ENCODE results near the gene CLNK. TPM values are rescaled to one million over a fixed set of nuclear protein-coding genes. Genes with fewer than 3 reads are reported as not detected.

The CLNK gene
- total and polyA plus RNA-seq, 8 donors, result 0.08 to 2.7 (median 0.72) TPM; not detected in 4

- Histone ChIP-seq H3K27me3 (no peaks in the 10 kb centered on the region), H3K4me3 (no peak overlapping the region), H3K4me1 (peaks cover 0 to 12% (median 0%) of the 10 kb centered on the region in 4 donors), H3K27ac (no peak overlapping the region), H3K9me3 (no peaks in the 10 kb centered on the region), H3K36me3 (no peaks in the 10 kb centered on the region)
- DNase-seq, result no peak
- WGBS, 5 donors, result 17 to 47% (median 32%) methylated on average over 1 of the region's 1 CpG
- intact Hi-C loops (cut with DNase I; ENCODE audit: low total_unique reads), result no loop called here
- TF ChIP-seq EP300 (IDR thresholded peaks at IDR 0.05) (no peak), POLR2A (IDR thresholded peaks at IDR 0.05) (no peak), POLR2AphosphoS5 (IDR thresholded peaks at IDR 0.05) (no peak)
- TF ChIP-seq, protein P1, sequence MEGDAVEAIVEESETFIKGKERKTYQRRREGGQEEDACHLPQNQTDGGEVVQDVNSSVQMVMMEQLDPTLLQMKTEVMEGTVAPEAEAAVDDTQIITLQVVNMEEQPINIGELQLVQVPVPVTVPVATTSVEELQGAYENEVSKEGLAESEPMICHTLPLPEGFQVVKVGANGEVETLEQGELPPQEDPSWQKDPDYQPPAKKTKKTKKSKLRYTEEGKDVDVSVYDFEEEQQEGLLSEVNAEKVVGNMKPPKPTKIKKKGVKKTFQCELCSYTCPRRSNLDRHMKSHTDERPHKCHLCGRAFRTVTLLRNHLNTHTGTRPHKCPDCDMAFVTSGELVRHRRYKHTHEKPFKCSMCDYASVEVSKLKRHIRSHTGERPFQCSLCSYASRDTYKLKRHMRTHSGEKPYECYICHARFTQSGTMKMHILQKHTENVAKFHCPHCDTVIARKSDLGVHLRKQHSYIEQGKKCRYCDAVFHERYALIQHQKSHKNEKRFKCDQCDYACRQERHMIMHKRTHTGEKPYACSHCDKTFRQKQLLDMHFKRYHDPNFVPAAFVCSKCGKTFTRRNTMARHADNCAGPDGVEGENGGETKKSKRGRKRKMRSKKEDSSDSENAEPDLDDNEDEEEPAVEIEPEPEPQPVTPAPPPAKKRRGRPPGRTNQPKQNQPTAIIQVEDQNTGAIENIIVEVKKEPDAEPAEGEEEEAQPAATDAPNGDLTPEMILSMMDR (IDR thresholded peaks at IDR 0.05), result no peak
Measured at GRCh38 chr4:10706236-10706635, 21.7 kb upstream of the CLNK start.

DNA sequence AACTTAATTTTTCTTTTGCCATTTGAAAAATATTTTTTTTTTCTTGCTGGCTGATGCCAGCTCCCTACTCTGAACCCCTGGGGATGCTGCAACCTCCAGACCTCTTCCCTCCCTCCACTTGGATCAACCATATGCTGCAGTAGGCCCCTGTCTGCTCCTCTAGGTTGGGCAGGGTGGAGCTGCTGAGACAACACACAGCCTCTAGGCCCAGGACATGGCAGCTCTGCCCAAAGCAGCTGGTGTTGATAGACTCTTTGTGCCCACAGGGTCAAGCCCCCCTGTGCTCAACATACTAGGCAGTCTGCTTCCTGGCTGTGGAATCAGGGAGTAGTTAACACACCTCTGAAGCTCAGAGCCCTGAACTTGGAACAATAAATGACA lies 19.9 kb upstream of the CLNK start:
- peaks cover 0 to 16% (median 3%) of the 10 kb centered on the region in 4 donors for H3K4me1 ChIP-seq
- no peaks in the 10 kb centered on the region for H3K27me3 ChIP-seq
- H3K36me3 ChIP-seq, result no peaks in the 10 kb centered on the region
- intact Hi-C loops (cut with DNase I; ENCODE audit: low total_unique reads), result no loop called here
- no peak overlapping the region for H3K4me3 ChIP-seq
- no peaks in the 10 kb centered on the region for H3K9me3 ChIP-seq
- TF ChIP-seq EP300 (IDR thresholded peaks at IDR 0.05) (no peak), POLR2AphosphoS5 (IDR thresholded peaks at IDR 0.05) (no peak), POLR2A (IDR thresholded peaks at IDR 0.05) (no peak)
- TF ChIP-seq, protein P1 (IDR thresholded peaks at IDR 0.05), result no peak
- no peak overlapping the region for H3K27ac ChIP-seq
- no peak for DNase-seq

GRCh38 chr4:10703766-10704429 lies 19.3 kb upstream of the CLNK start:
- no peaks in the 10 kb centered on the region for H3K27me3 ChIP-seq
- H3K4me1 ChIP-seq, result peaks cover 0 to 16% (median 3%) of the 10 kb centered on the region in 4 donors
- no peak for TF ChIP-seq POLR2A (IDR thresholded peaks at IDR 0.05)
- TF ChIP-seq, protein P1 (IDR thresholded peaks at IDR 0.05), result no peak
- no peak for TF ChIP-seq POLR2AphosphoS5 (IDR thresholded peaks at IDR 0.05)
- TF ChIP-seq EP300 (IDR thresholded peaks at IDR 0.05), result no peak
- no peak overlapping the region for H3K27ac ChIP-seq
- 65 to 79% (median 67%) methylated on average over 3 of the region's 3 CpGs for WGBS, 5 donors
- H3K36me3 ChIP-seq, result no peaks in the 10 kb centered on the region
- no peaks in the 10 kb centered on the region for H3K9me3 ChIP-seq
- intact Hi-C loops (cut with DNase I; ENCODE audit: low total_unique reads), result no loop called here
- DNase-seq, result no peak
- no peak overlapping the region for H3K4me3 ChIP-seq

- intact Hi-C loops (cut with DNase I; ENCODE audit: low total_unique reads), result no loop called here
- no peak overlapping the region for H3K27ac ChIP-seq
- no peaks in the 10 kb centered on the region for H3K27me3 ChIP-seq
- TF ChIP-seq POLR2AphosphoS5 (IDR thresholded peaks at IDR 0.05) (no peak), POLR2A (IDR thresholded peaks at IDR 0.05) (no peak), EP300 (IDR thresholded peaks at IDR 0.05) (no peak)
- TF ChIP-seq, protein P1 (IDR thresholded peaks at IDR 0.05), result no peak
- no peaks in the 10 kb centered on the region for H3K36me3 ChIP-seq
- WGBS, 5 donors, result 71 to 82% (median 79%) methylated on average over 5 of the region's 5 CpGs
- no peak overlapping the region for H3K4me3 ChIP-seq
- H3K4me1 ChIP-seq, result peaks cover 0 to 16% (median 3%) of the 10 kb centered on the region in 4 donors
- no peaks in the 10 kb centered on the region for H3K9me3 ChIP-seq
- DNase-seq, result no peak
Measured at GRCh38 chr4:10703156-10703555, 18.6 kb upstream of the CLNK start.
